ENCODE data around the gene FRS2.

DNA sequence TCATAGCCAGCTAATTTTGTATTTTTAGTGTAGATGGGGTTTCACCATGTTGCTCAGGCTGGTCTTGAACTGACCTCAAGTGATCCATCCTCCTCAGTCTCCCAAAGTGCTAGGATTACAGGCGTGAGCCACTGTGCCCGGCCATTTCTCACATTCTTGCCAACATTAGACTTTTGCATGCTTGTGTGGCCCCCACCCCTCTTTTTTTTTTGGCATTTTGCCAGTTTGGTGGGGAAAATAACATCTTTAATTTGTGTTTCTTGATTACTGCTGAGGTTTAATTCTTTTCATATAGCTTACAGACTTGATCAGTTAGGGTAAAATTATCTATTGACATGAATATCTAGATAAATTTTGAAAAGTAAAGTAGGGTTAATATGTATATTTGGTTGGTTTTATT is 118.9 kb downstream of the FRS2 start:
- TF ChIP-seq POLR2A (IDR thresholded peaks at IDR 0.05; ENCODE audit: low read depth, low read length) (no peak), POLR2AphosphoS5 (IDR thresholded peaks at IDR 0.05; ENCODE audit: low read depth, low read length) (no peak), TAF1 (IDR thresholded peaks at IDR 0.05; ENCODE audit: borderline replicate concordance, low read depth, low read length) (no peak)

Data from GM12892 (cell line).